A549 (cell line): ENCODE results near the gene MTG2.

Source experiments
- CTCF ChIP-seq: fragments of >200 bp; sonication (Bioruptor Twin); formaldehyde crosslinking; IDR thresholded peaks from 3 replicates; pipeline ENCODE4 v1.5.1; 2016
- EP300 ChIP-seq, 2 experiments: fragments of >200 bp; sonication (Bioruptor Twin); formaldehyde crosslinking; IDR thresholded peaks; 2 replicates in 1 of 2; 3 replicates in 1 of 2; pipeline ENCODE4 v1.6.1; 2016 to 2017
- POLR2A ChIP-seq: IDR thresholded peaks from 2 replicates; pipeline ENCODE4 v1.6.1; 2012; ENCODE audit warnings: mild to moderate bottlenecking, low read length
- TF ChIP-seq, protein P1 (sequence below): IDR thresholded peaks from 2 replicates; pipeline ENCODE4 v1.6.1; 2012

DNA sequence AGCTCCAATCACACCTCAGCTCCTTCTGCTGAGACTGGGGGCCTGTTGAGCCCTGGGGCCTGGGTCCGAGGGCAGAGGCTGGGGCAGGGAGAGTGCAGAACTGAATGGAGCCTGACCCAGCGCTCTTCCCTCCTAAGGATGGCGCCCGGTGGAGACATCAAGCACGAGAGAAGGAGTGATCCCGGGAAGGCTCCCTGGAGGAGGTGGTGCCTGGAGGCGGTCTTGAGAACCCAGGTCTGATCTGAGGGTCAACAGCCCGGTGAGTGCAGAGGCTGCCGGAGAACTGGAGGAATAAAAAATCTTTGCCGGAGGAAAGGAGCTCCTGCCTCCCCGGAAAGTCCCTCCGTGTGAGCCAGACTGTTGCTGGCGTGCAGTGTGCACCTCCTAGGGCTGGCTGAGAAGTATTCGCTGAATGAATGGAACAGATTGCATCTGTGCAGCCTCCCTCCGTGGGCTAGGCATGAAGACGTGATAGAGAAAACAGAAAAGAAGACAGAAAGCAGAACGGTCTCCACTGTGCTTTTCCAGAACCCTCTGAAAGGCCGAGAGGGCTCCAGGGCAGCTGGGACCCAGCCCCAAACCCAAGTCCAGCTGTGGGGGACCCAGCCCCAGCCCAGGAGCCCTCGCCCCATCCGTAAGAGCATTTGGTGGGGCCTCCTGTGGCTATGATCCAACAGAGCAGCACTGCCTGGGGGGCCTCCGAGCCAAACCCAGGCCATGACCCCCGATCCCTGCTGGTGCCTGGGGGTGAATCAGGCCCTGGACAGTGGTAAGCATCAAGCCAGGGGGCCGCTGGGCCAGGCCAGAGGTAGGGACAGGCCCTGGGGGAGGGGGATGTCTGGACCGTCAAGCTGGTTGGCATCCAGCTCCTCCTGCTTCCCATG is 44.1 kb downstream of the MTG2 start:
- TF ChIP-seq, protein P1, sequence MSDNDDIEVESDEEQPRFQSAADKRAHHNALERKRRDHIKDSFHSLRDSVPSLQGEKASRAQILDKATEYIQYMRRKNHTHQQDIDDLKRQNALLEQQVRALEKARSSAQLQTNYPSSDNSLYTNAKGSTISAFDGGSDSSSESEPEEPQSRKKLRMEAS: no peak
- no peak for TF ChIP-seq EP300 (IDR thresholded peaks at IDR 0.05)
- TF ChIP-seq POLR2A: no peak
- TF ChIP-seq CTCF: no peak
